ENCODE measurements around the gene RUFY3.

DNA sequence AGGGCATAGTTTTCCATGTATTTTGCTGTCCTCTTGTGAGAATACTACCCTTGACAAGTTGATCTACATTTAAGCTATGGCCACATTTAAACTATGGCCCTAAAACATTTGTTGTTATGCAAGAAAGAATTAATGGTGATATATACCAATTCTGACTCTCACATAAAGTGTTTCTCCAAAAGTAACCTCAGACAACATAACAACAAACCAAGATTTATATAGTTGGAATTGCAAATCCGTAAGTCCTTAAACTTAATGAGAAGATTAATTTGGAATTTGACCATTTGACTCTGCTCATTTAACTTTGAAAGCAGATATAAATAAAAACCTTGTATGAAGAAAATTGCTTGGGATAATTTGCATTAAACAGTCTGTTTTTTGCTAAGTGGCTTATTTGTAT, 38.9 kb downstream of the RUFY3 start:
- TF ChIP-seq, protein P1, sequence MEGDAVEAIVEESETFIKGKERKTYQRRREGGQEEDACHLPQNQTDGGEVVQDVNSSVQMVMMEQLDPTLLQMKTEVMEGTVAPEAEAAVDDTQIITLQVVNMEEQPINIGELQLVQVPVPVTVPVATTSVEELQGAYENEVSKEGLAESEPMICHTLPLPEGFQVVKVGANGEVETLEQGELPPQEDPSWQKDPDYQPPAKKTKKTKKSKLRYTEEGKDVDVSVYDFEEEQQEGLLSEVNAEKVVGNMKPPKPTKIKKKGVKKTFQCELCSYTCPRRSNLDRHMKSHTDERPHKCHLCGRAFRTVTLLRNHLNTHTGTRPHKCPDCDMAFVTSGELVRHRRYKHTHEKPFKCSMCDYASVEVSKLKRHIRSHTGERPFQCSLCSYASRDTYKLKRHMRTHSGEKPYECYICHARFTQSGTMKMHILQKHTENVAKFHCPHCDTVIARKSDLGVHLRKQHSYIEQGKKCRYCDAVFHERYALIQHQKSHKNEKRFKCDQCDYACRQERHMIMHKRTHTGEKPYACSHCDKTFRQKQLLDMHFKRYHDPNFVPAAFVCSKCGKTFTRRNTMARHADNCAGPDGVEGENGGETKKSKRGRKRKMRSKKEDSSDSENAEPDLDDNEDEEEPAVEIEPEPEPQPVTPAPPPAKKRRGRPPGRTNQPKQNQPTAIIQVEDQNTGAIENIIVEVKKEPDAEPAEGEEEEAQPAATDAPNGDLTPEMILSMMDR (conservative IDR thresholded peaks at IDR 0.05; ENCODE audit: low read depth, low read length), result no peak
- no peak for TF ChIP-seq EZH2 (IDR thresholded peaks at IDR 0.05; ENCODE audit: borderline replicate concordance, low read depth, low read length, poor library complexity, severe bottlenecking)

All from A673 (cell line).